ENCODE measurements around the gene LAMC2. TPM values are rescaled to one million over a fixed set of nuclear protein-coding genes. Genes with fewer than 3 reads are reported as not detected.

The LAMC2 gene
- total and polyA plus RNA-seq, 2 of the 8 experiments (the other 6 are each of a cell fraction or from before 2014, with no cell fraction given), result 4.6 to 12.9 TPM

DNA sequence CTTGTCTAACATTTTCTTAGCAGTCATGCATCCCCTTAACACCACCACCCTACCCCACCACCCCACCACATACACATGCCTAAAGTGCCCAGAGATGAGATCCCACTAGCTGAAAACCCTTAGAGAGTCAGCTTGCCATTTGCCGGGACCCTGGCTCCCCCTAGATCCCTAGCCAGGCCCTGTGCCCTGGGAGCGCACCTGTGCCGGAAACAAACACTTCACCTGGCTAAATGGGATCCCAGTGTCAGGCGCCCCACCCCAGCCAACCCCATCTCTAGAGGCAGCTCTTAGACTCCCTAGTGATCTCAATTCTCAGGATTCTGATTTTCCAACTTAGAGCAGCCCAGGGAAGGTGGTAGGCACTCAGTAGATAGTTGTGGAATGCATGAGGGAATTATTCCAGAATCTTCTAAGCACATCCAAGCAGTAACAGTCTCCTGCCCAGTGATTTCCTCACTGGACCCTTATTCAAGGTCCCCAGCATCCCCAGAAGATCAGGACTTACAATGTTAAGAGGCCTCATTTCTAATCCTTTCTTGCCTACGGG lies 105.2 kb downstream of the LAMC2 start:
- DNase-seq (ENCODE audit: low read depth in 1 of 2, low spot score in 2 of 2), result no peak
- 77% methylated on average over 5 of the region's 5 CpGs; no CpG with 5 or more reads in 1 of the 2 experiments for WGBS, 2 experiments (ENCODE audit: extremely low coverage in 1 of 2, insufficient coverage in 1 of 2, insufficient read length in 1 of 2, insufficient replicate concordance in 2 of 2, low coverage in 1 of 2, low lambda C conversion rate in 2 of 2, missing lambda C conversion rate in 1 of 2)
- no peak overlapping the region for H3K9ac ChIP-seq (replicated peaks in 1 of 4; ENCODE audit: extremely low read depth in 1 of 4, low read depth in 3 of 4, low read length in 3 of 4)

More for the DNA sequence above, 105.2 kb downstream of the LAMC2 start:
- Histone ChIP-seq H3K36me3 (ENCODE audit: control insufficient read depth in 2 of 4, insufficient read depth in 4 of 4, low read length in 3 of 4) (no peaks in the 10 kb centered on the region), H3K23me2 (ENCODE audit: low read depth, low read length) (no peaks in the 10 kb centered on the region), H2AK5ac (ENCODE audit: low read depth, low read length) (no peak overlapping the region), H3K4me3 (ENCODE audit: extremely low read depth in 1 of 4, insufficient read depth in 2 of 4, low read depth in 3 of 4, low read length in 4 of 4) (no peak overlapping the region), H3K23ac (ENCODE audit: insufficient read length) (no peak overlapping the region), H2BK5ac (ENCODE audit: low read depth, low read length) (no peak overlapping the region), H3K4me2 (ENCODE audit: insufficient read depth in 1 of 2, low read depth in 2 of 2, low read length in 2 of 2) (no peak overlapping the region), H3K9me3 (ENCODE audit: insufficient read depth in 2 of 2, low read depth in 1 of 2, low read length in 1 of 2) (no peaks in the 10 kb centered on the region), H2BK12ac (ENCODE audit: low read depth, low read length) (peak overlapping the region; percentile 11; the same call in 1 of the 2 replicates), H4K91ac (replicated peaks; ENCODE audit: insufficient read length, low read length) (no peak overlapping the region), H4K8ac (ENCODE audit: extremely low read depth, insufficient read depth, low read length) (no peak overlapping the region), H4K20me1 (replicated peaks in 1 of 2; ENCODE audit: control insufficient read depth in 1 of 2, insufficient read depth in 2 of 2, low read length in 2 of 2) (no peaks in the 10 kb centered on the region), H2BK15ac (ENCODE audit: low read length) (no peak overlapping the region), H3K79me1 (ENCODE audit: low read depth, low read length) (no peaks in the 10 kb centered on the region), H2BK120ac (replicated peaks; ENCODE audit: low read depth, low read length) (peak overlapping the region; percentile 56), H3K79me2 (ENCODE audit: control insufficient read depth in 1 of 2, insufficient read depth in 2 of 2, low read length in 2 of 2) (no peaks in the 10 kb centered on the region), H3K4ac (replicated peaks; ENCODE audit: insufficient read length, low read depth, low read length) (no peak overlapping the region), H3K56ac (replicated peaks; ENCODE audit: insufficient read length, low read depth, low read length) (no peak overlapping the region), H3K14ac (ENCODE audit: insufficient read length) (no peak overlapping the region), H2BK20ac (ENCODE audit: low read length) (no peak overlapping the region), H3K27me3 (replicated peaks in 1 of 4; ENCODE audit: control insufficient read depth in 3 of 4, extremely low read depth in 1 of 4, insufficient read depth in 3 of 4, low read length in 3 of 4) (no peaks in the 10 kb centered on the region), H3K18ac (ENCODE audit: extremely low read depth, low read length) (no peak overlapping the region; the same call in 1 of the 2 replicates), H4K5ac (ENCODE audit: insufficient read length, low read depth, low read length) (no peak overlapping the region), H3K4me1 (replicated peaks in 1 of 4; ENCODE audit: control insufficient read depth in 3 of 4, insufficient read depth in 4 of 4, low read length in 3 of 4) (peaks cover 4 to 21% (median 10%) of the 10 kb centered on the region in 4 experiments), H2AFZ (ENCODE audit: low read length) (no peak overlapping the region), H3K27ac (ENCODE audit: low read depth, low read length) (no peak overlapping the region)
- no peak for FAIRE-seq
- TF ChIP-seq MAFK (IDR thresholded peaks at IDR 0.05; ENCODE audit: low read depth, low read length) (no peak), CEBPB (IDR thresholded peaks at IDR 0.05; ENCODE audit: low read depth, low read length) (no peak), JUN (IDR thresholded peaks at IDR 0.05; ENCODE audit: low read depth, low read length) (no peak), EZH2 (IDR thresholded peaks at IDR 0.05; ENCODE audit: low read depth, low read length, severe bottlenecking) (no peak), ASH2L (IDR thresholded peaks at IDR 0.05; ENCODE audit: low read length) (no peak), SRF (IDR thresholded peaks at IDR 0.05; ENCODE audit: low read depth, low read length) (no peak), SAP30 (IDR thresholded peaks at IDR 0.05; ENCODE audit: insufficient read depth, insufficient replicate concordance, low read length) (no peak), CBX8 (IDR thresholded peaks at IDR 0.05; ENCODE audit: borderline replicate concordance, low read depth, low read length) (no peak), TCF12 (IDR thresholded peaks at IDR 0.05; ENCODE audit: low read depth, low read length) (no peak), YY1 (IDR thresholded peaks at IDR 0.05; ENCODE audit: low read depth, low read length) (no peak)
- TF ChIP-seq, protein P1, sequence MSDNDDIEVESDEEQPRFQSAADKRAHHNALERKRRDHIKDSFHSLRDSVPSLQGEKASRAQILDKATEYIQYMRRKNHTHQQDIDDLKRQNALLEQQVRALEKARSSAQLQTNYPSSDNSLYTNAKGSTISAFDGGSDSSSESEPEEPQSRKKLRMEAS (IDR thresholded peaks at IDR 0.05), result no peak
- ChIA-PET CTCF (ENCODE audit: partially characterized antibody) (interaction anchor here (2.0 to 10.2 kb wide), 3 partner anchors 9 to 23 kb away, joined by 6 to 90 read pairs (median 35); no protein-coding TSS in a partner anchor), POLR2A (ENCODE audit: partially characterized antibody) (interaction anchor here (1.0 kb wide), 1 partner anchor 9 kb away, joined by 3 read pairs; no protein-coding TSS in a partner anchor)
